Progenitor cell of endocrine pancreas (in vitro differentiated cells): Measurements from ENCODE around the gene HES5. TPM values are rescaled to one million over a fixed set of nuclear protein-coding genes. Genes with fewer than 3 reads are reported as not detected.
A peak's percentile ranks its signal among the peaks of the same experiment; 100 is the strongest.

Source experiments
- DNase-seq: peaks from one replicate; pipeline ENCODE4 v3.0.0; 2021; ENCODE audit warnings: low spot score; ENCODE audit not compliant: unreplicated experiment
- H3K27ac Mint-ChIP-seq: 2 replicates; pipeline ENCODE4 v1.8.0; 2021; ENCODE audit warnings: mild to moderate bottlenecking, moderate library complexity, mixed read lengths
- H3K27me3 Mint-ChIP-seq: 2 replicates; pipeline ENCODE4 v1.8.0; 2021; ENCODE audit warnings: mixed read lengths
- H3K36me3 Mint-ChIP-seq: 2 replicates; pipeline ENCODE4 v1.8.0; 2022; ENCODE audit warnings: mixed read lengths; ENCODE audit not compliant: insufficient read depth
- H3K4me1 Mint-ChIP-seq: 2 replicates; pipeline ENCODE4 v1.8.0; 2021; ENCODE audit warnings: low read depth, mixed read lengths
- H3K4me3 Mint-ChIP-seq: 2 replicates; pipeline ENCODE4 v1.8.0; 2021; ENCODE audit warnings: low read depth, mild to moderate bottlenecking, moderate library complexity, mixed read lengths
- H3K9me3 Mint-ChIP-seq: 2 replicates; pipeline ENCODE4 v1.8.0; 2021; ENCODE audit warnings: low read depth, mixed read lengths
- total RNA-seq: library from RNA; stranded (reverse); gene quantifications from 2 replicates; pipeline ENCODE4 v1.2.1, GENCODE V29; 2021
- TF ChIP-seq, protein P1 (sequence below): fragments of 200-600 bp; sonication (generic); IDR thresholded peaks from one replicate; pipeline ENCODE4 v1.5.0; 2021; ENCODE audit warnings: antibody characterized with exemption, mild to moderate bottlenecking; ENCODE audit not compliant: unreplicated experiment

HES5 gene
- total RNA-seq, 1 donor from 2014 or later, result 0.36 TPM

DNA sequence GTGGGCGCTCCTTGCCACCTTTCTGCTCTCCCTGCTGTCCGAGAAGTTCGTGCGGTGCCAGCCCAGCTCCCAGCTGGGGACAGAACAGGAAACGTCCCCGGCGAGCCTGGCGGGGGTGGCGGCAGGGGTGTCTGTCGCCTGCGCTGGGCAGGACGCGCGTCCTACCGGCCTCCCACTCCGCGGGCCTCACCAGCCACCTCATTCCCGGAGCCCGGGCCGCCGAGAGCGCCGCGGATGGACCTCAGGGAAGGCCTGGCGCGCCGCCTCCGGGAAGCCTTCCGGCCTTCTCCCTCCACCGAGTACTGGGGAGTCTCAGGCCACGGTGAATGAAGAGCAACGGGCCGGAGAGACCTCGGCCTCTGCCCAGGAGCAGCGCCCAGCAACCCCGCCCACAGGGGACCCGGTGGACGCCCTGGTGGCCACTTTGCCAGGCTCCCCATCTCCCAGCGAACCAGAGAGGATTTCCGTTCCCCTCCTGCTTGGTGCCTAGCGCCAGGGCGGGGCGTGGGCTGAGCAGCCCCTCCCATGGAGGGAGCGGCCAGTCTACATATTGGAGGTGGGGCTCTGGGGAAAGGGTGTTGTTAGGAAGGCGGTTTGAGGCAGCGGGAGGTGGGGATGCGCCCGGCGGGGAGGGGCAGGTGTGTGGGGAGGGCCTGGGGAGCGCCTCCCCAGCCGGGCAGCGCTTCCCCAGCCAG, 16.6 kb upstream of the HES5 start:
- TF ChIP-seq, protein P1, sequence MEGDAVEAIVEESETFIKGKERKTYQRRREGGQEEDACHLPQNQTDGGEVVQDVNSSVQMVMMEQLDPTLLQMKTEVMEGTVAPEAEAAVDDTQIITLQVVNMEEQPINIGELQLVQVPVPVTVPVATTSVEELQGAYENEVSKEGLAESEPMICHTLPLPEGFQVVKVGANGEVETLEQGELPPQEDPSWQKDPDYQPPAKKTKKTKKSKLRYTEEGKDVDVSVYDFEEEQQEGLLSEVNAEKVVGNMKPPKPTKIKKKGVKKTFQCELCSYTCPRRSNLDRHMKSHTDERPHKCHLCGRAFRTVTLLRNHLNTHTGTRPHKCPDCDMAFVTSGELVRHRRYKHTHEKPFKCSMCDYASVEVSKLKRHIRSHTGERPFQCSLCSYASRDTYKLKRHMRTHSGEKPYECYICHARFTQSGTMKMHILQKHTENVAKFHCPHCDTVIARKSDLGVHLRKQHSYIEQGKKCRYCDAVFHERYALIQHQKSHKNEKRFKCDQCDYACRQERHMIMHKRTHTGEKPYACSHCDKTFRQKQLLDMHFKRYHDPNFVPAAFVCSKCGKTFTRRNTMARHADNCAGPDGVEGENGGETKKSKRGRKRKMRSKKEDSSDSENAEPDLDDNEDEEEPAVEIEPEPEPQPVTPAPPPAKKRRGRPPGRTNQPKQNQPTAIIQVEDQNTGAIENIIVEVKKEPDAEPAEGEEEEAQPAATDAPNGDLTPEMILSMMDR, result peak; percentile 36
- Mint-ChIP-seq H3K4me3 (peak overlapping the region; percentile 68), H3K9me3 (no peaks in the 10 kb centered on the region), H3K27me3 (no peaks in the 10 kb centered on the region), H3K4me1 (peaks cover 14% of the 10 kb centered on the region), H3K27ac (no peak overlapping the region), H3K36me3 (no peaks in the 10 kb centered on the region)
- peak; percentile 47 for DNase-seq

DNA sequence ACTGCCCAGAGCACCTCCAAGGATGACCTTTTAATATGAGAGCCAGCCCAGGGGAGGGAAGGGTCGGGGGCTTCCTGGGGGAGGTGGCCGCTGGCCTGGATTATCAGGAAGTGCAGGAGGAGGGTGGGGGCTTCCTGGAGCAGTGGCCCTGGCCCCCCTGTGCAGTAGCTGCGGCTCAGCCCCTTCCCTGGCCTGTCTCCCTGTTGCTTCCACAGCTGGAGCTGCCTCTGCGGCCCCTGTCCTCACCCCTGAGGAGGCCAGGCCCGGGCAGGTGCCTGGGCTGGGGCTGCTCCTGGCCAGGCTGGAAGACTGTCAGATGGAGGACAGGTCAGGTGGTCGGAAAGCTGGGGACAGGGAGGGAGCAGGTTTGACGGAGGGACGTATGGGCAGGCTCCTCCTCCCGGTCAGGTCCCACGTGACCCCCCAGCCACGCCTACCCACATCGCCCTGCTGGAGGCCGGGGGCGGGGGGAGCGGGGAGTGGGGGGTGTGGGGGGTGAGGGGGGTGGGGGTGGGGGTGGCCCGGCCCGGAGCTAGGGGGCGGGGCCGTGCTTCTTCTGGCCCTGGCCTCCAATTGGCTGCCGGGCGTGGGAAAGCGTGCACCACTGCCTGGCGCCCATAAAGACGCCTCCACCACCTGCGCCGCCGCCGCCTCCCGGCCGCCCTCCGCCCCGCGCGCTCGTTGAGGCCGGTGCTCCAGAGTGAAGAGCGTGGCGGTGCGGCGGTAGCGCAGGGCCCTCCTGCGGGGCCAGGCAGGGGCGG, 15.9 kb upstream of the HES5 start:
- H3K27me3 Mint-ChIP-seq, result peaks cover 3% of the 10 kb centered on the region
- peak; percentile 87 for DNase-seq
- no peak overlapping the region for H3K27ac Mint-ChIP-seq
- no peaks in the 10 kb centered on the region for H3K9me3 Mint-ChIP-seq
- H3K36me3 Mint-ChIP-seq, result no peaks in the 10 kb centered on the region
- TF ChIP-seq, protein P1, result no peak
- peak overlapping the region; percentile 68 for H3K4me3 Mint-ChIP-seq
- peaks cover 14% of the 10 kb centered on the region for H3K4me1 Mint-ChIP-seq

DNA sequence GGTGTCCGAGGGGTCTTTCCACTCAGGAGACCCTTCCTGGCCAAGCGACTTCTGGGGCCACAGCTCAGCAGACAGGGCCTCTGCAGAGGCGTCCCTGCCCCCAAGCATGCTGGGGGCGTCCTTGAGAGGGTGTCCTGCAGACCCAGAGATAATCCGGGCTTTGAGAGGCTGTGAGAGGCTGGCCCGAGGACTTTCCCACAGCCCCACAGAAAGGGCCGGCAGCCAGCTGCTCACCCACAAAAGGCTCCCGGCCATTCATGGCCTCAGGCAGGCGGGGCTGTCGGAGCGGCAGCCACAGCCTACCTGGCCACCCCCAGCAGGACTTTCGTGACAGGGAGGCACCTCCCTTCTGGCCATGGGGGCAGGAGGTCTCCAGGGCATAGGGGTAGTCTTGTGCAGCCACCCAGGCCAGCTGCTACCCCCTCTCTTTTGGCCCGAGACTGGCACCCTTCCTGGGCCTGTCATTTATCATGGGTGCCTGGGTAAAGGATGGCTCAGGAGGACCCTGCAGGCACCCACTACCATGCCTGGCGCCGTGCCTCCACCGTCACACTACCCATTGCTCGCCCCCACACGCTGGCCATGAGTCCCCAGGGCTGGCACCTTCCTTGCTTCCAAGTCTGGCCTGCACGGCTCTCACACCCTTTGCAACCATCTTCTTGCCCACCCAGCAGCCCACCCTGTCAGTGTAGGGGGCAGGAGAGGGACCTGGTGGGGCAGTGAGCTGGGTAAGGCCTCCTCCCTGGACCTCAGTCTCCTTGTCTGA, 15.0 kb upstream of the HES5 start:
- no peak for DNase-seq
- Mint-ChIP-seq H3K4me1 (peaks cover 14% of the 10 kb centered on the region), H3K36me3 (no peaks in the 10 kb centered on the region), H3K27ac (no peak overlapping the region), H3K9me3 (no peaks in the 10 kb centered on the region), H3K4me3 (no peak overlapping the region), H3K27me3 (peaks cover 3% of the 10 kb centered on the region)
- TF ChIP-seq, protein P1, result no peak

DNA sequence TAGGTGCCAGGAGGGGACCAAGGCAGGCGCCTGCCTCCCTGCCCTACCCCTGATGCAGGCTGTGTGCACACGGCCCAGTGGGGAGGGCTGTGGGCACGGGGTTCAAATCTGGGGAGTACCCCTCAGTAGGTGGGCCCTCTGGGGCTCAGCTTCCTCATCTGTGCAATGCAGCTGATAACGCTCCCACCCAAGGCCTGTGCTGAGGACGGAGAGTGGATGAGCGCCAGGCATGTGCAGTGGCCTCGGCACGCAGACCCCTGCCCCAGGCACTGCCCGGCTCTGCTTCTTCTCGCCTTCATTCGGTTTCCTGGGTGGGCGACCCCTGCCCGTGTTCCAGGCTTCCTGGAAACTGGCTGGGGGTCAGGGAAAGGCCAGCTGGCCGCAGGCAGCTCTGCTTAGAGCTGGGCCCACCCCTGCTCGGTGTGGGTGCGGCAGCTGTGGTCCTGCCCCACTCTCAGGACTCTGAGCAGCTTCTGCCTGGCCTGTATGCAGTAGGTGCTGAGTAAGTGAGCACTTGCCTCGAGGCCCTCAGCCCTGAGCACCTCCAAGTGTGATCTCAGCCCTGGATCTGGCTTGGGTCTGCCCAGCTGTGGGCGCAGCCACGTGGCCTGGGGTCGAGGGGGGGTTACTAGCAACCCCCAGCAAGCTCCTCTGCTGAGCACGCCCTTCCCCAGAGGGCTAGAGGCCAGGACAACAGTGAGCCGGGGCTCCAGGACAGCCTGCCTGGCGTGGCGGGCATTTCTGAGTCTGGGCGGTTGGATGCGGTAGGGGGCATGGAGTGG, 14.2 kb upstream of the HES5 start:
- no peaks in the 10 kb centered on the region for H3K9me3 Mint-ChIP-seq
- no peak overlapping the region for H3K27ac Mint-ChIP-seq
- H3K27me3 Mint-ChIP-seq, result peaks cover 3% of the 10 kb centered on the region
- no peak for DNase-seq
- peaks cover 14% of the 10 kb centered on the region for H3K4me1 Mint-ChIP-seq
- no peak overlapping the region for H3K4me3 Mint-ChIP-seq
- TF ChIP-seq, protein P1, result no peak
- H3K36me3 Mint-ChIP-seq, result no peaks in the 10 kb centered on the region
